GM12801 (cell line): ENCODE data around the gene S1PR2.

Experiments used
- CTCF ChIP-seq: IDR thresholded peaks from one replicate; pipeline ENCODE4 v1.5.1; 2011; ENCODE audit warnings: control low read depth; ENCODE audit not compliant: insufficient read length; ENCODE audit errors: extremely low read depth

S1PR2 gene

GRCh38 chr19:10226021-10226375 is 5.1 kb downstream of the S1PR2 start:
- no peak for TF ChIP-seq CTCF

GRCh38 chr19:10224337-10224736 is 6.8 kb downstream of the S1PR2 start:
- TF ChIP-seq CTCF = no peak

- TF ChIP-seq CTCF = no peak
Observed at GRCh38 chr19:10223488-10224213, 7.5 kb downstream of the S1PR2 start.

- no peak for TF ChIP-seq CTCF
Observed at GRCh38 chr19:10222201-10222890, 8.8 kb downstream of the S1PR2 start.

GRCh38 chr19:10220695-10221094 is 10.4 kb downstream of the S1PR2 start:
- TF ChIP-seq CTCF = no peak

- no peak for TF ChIP-seq CTCF
Observed at GRCh38 chr19:10219678-10220077, 11.5 kb downstream of the S1PR2 start.

GRCh38 chr19:10217085-10217484 is 14.0 kb downstream of the S1PR2 start:
- TF ChIP-seq CTCF = no peak
